ENCODE data around the gene BAD.

DNA sequence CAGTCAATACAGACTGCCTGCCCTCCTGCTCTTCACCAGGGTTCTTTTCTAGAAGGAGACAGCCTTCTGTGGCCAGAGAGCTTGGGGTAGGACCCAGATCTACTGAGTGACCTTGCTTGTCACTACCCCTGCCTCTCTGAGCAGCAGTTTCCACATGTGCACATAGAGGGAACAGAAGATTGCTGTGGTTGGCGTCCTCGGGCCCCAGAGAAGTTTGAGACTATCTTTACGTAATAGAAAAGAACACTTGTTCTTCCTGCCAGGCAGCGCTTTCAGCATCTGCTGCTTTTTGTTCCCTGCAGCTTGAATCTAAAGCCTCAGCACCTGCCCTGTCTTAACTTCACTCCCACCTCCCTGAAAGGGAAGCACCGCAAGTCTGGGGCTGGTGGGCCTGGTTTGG is 45.5 kb downstream of the BAD start:
- TF ChIP-seq, protein P1, sequence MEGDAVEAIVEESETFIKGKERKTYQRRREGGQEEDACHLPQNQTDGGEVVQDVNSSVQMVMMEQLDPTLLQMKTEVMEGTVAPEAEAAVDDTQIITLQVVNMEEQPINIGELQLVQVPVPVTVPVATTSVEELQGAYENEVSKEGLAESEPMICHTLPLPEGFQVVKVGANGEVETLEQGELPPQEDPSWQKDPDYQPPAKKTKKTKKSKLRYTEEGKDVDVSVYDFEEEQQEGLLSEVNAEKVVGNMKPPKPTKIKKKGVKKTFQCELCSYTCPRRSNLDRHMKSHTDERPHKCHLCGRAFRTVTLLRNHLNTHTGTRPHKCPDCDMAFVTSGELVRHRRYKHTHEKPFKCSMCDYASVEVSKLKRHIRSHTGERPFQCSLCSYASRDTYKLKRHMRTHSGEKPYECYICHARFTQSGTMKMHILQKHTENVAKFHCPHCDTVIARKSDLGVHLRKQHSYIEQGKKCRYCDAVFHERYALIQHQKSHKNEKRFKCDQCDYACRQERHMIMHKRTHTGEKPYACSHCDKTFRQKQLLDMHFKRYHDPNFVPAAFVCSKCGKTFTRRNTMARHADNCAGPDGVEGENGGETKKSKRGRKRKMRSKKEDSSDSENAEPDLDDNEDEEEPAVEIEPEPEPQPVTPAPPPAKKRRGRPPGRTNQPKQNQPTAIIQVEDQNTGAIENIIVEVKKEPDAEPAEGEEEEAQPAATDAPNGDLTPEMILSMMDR (IDR thresholded peaks at IDR 0.05) = no peak
- TF ChIP-seq POLR2A (IDR thresholded peaks at IDR 0.05) = no peak
